Activated CD4-positive, alpha-beta T cell treated with anti-CD3 and anti-CD28 coated beads, Interleukin-2, Interleukin-4, amounts not matched to agents 100 ng/mL and 50 ng/mL, durations not matched to agents 16 hours and 8 hours (primary cell): Measurements from ENCODE around the gene ARHGEF4.

Source experiments
- DNase-seq: peaks from one replicate; pipeline ENCODE4 v3.0.0-alpha.2; 2020; ENCODE audit warnings: low spot score

The ARHGEF4 gene

GRCh38 chr2:131093696-131094462 lies 257.2 kb downstream of the ARHGEF4 start:
- no peak for DNase-seq

GRCh38 chr2:131094463-131095281 lies 258.0 kb downstream of the ARHGEF4 start:
- DNase-seq = no peak
